Measurements from ENCODE around the gene PALMD. TPM values are rescaled to one million over a fixed set of nuclear protein-coding genes. Genes with fewer than 3 reads are reported as not detected.
A peak's percentile ranks its signal among the peaks of the same experiment; 100 is the strongest.

The PALMD gene
- total and polyA plus RNA-seq, 11 donors = 74.0 to 236 (median 120) TPM

DNA sequence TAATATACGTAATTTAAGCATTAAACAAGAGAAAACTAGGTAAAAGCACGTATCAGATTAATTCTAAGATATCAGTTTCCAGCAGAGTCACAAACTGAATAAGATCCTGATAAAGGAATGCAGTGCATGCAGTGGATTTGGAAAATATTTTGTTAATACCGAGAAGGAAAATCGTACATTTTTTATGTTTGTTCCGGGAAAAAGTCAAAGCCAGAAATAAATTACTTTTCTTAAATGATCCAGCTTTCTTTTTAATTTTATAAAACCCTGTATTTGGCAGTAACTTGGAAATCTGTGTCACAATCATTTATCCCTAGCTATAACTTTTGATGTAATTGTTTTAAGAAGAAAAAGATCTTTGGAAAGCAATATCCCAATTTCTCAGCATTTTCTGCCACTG is 955 bp downstream of the PALMD start:
- peaks cover 0 to 53% (median 41%) of the 10 kb centered on the region in 12 donors for H3K4me1 ChIP-seq
- H3K36me3 ChIP-seq = no peaks in the 10 kb centered on the region
- ATAC-seq (no peak), DNase-seq (no peak)
- H3K4me3 ChIP-seq = peak overlapping the region; percentile 33 to 77 (median 64)
- H3K9me3 ChIP-seq = no peaks in the 10 kb centered on the region
- TF ChIP-seq, protein P1, sequence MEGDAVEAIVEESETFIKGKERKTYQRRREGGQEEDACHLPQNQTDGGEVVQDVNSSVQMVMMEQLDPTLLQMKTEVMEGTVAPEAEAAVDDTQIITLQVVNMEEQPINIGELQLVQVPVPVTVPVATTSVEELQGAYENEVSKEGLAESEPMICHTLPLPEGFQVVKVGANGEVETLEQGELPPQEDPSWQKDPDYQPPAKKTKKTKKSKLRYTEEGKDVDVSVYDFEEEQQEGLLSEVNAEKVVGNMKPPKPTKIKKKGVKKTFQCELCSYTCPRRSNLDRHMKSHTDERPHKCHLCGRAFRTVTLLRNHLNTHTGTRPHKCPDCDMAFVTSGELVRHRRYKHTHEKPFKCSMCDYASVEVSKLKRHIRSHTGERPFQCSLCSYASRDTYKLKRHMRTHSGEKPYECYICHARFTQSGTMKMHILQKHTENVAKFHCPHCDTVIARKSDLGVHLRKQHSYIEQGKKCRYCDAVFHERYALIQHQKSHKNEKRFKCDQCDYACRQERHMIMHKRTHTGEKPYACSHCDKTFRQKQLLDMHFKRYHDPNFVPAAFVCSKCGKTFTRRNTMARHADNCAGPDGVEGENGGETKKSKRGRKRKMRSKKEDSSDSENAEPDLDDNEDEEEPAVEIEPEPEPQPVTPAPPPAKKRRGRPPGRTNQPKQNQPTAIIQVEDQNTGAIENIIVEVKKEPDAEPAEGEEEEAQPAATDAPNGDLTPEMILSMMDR (IDR thresholded peaks at IDR 0.05) = no peak
- no peak for TF ChIP-seq POLR2A (IDR thresholded peaks at IDR 0.05)
- peak overlapping the region; percentile 87 to 98 (median 92) for H3K27ac ChIP-seq
- intact Hi-C loops (cut with DNase I) = loop anchor here in 9 of 10 donors (2.0 to 10.0 kb wide), 11 partner anchors 35 to 166 kb away; no protein-coding TSS in a partner anchor
- H3K27me3 ChIP-seq = no peaks in the 10 kb centered on the region
- 10 to 24% (median 12%) methylated on average over 5 of the region's 5 CpGs for WGBS, 4 donors

DNA sequence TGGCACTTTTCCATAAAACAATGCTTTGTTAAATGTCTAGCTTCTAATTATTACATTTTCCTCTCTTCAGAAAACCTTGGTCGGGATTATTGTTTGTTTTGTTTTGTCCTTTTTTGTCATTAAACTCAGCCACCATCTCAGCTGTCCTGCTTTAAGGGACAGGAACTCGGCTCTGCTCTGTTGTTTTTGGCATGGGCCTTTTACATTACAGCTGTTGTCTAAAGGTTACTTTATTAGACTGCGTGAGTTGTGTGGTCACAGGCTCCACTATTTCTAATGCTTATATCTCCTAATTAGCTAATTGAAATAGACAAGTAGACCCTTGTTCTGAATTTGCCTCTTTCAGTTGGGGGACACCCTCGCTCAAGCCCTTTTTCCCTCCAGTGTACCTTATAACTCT is 1.6 kb downstream of the PALMD start:
- Histone ChIP-seq H3K36me3 (no peaks in the 10 kb centered on the region), H3K4me3 (peak overlapping the region; percentile 33 to 77 (median 64)), H3K9me3 (no peaks in the 10 kb centered on the region), H3K27ac (peak overlapping the region; percentile 87 to 98 (median 92)), H3K4me1 (peaks cover 0 to 58% (median 47%) of the 10 kb centered on the region in 12 donors), H3K27me3 (no peaks in the 10 kb centered on the region)
- DNase-seq = peak in 3 of 5 donors; percentile 42 to 50 (median 49)
- TF ChIP-seq, protein P1 (IDR thresholded peaks at IDR 0.05) = no peak
- no peak for TF ChIP-seq POLR2A (IDR thresholded peaks at IDR 0.05)
- ATAC-seq = peak; percentile 37 to 63 (median 48)
- intact Hi-C loops (cut with DNase I) = loop anchor here in 9 of 10 donors (2.0 to 10.0 kb wide), 11 partner anchors 35 to 167 kb away; no protein-coding TSS in a partner anchor
- 7 to 13% (median 9%) methylated on average over 4 of the region's 4 CpGs for whole genome bisulfite sequencing, 4 donors

DNA sequence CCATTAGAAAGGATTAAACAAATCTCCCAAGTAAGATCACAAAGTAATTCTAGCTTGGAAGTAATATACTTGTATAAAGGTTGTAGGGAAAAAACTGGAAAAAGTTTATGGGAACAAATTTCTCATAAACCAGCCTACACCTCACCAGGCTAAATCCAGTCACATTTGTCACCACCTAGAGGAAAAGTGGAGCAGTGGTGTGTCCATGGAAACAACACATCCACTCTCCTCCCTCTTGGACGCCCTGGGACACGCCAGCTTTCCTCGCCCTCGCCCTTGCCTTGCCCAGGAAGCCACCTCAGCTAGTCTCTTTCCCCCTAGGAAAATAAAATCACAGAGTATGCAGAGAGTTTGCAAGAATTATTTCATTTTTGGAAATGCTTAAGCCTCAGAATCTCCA is 2.2 kb downstream of the PALMD start:
- intact Hi-C loops (cut with DNase I) = loop anchor here in 9 of 10 donors (1.0 to 10.0 kb wide), 10 partner anchors 34 to 166 kb away; no protein-coding TSS in a partner anchor
- peak overlapping the region; percentile 87 to 98 (median 92) for H3K27ac ChIP-seq
- 17 to 25% (median 20%) methylated on average over 4 of the region's 4 CpGs for WGBS, 4 donors
- peak overlapping the region; percentile 33 to 77 (median 64) for H3K4me3 ChIP-seq
- H3K36me3 ChIP-seq = no peaks in the 10 kb centered on the region
- H3K9me3 ChIP-seq = no peaks in the 10 kb centered on the region
- H3K4me1 ChIP-seq = peaks cover 0 to 64% (median 50%) of the 10 kb centered on the region in 12 donors
- TF ChIP-seq POLR2A (IDR thresholded peaks at IDR 0.05) = peak in 1 of 2 donors; percentile 56
- TF ChIP-seq, protein P1 (IDR thresholded peaks at IDR 0.05) = peak in 8 of 12 donors; percentile 26 to 63 (median 46)
- H3K27me3 ChIP-seq = no peaks in the 10 kb centered on the region
- ATAC-seq (peak; percentile 84 to 89 (median 86)), DNase-seq (peak; percentile 72 to 88 (median 83))

DNA sequence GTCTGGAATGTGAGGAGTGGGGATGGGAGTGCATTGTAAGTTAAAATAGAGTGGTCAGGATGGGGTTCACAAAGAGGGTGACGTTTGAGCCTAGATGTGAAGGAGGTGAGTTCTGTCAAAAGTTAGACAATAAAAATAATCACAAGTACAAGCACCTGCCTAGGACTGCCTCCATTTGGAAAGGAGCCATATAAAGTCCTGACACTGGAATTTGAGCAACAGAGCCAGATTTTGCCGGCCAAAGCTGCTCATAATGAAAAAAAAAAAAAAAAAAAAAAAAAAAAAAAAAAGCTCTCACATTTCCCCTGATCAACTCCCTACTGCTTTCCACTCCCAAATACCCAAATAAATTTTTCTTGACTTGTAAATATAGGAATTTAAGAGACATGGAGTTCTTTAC is 4.1 kb downstream of the PALMD start:
- ATAC-seq (no peak), DNase-seq (no peak)
- Histone ChIP-seq H3K27ac (peak overlapping the region; percentile 87 to 98 (median 92)), H3K9me3 (no peaks in the 10 kb centered on the region), H3K36me3 (no peaks in the 10 kb centered on the region), H3K27me3 (no peaks in the 10 kb centered on the region), H3K4me3 (peak overlapping the region in 11 of 12 donors; percentile 49 to 77 (median 65)), H3K4me1 (peaks cover 0 to 68% (median 47%) of the 10 kb centered on the region in 12 donors)
- intact Hi-C loops (cut with DNase I) = loop anchor here in 1 of 10 donors (2.0 kb wide), 1 partner anchor 79 kb away; no protein-coding TSS in a partner anchor
- WGBS, 4 donors = 8 to 18% (median 17%) methylated on average over 2 of the region's 2 CpGs
- no peak for TF ChIP-seq POLR2A (IDR thresholded peaks at IDR 0.05)
- TF ChIP-seq, protein P1 (IDR thresholded peaks at IDR 0.05) = no peak
